CD14-positive monocyte (primary cell): Measurements from ENCODE around the gene RYK. TPM values are rescaled to one million over a fixed set of nuclear protein-coding genes. Genes with fewer than 3 reads are reported as not detected.

ENCODE experiments used
- DNase-seq, 3 donors: peaks; one replicate each; pipeline ENCODE4 v3.0.0-alpha.2; 2011 to 2022
- H2AFZ ChIP-seq: 2 replicates; pipeline ENCODE4 v1.6.0; 2012; ENCODE audit warnings: mild to moderate bottlenecking, low read depth, low read length, inconsistent platforms; ENCODE audit not compliant: insufficient read depth, poor library complexity, severe bottlenecking
- H3K27ac ChIP-seq, 2 donors: 1 replicate in 1 of 2; 2 replicates in 1 of 2; pipeline ENCODE4 v1.5.1; 2012 to 2013; ENCODE audit warnings: low read length in 2 of 2, control low read depth in 1 of 2, inconsistent platforms in 1 of 2, low read depth in 1 of 2, mild to moderate bottlenecking in 1 of 2
- H3K27me3 ChIP-seq, 2 donors: one replicate each; pipeline versions ENCODE4 v1.6.0 to v1.6.1; 2011 to 2013; ENCODE audit warnings: low read length in 2 of 2; ENCODE audit not compliant: control insufficient read depth in 2 of 2, insufficient read depth in 2 of 2
- H3K36me3 ChIP-seq, 2 donors: replicated peaks in 1 of 2; 1 replicate in 1 of 2; 2 replicates in 1 of 2; pipeline versions ENCODE4 v1.5.1 to v1.6.1; 2012 to 2013; ENCODE audit warnings: low read length in 2 of 2, control low read depth in 1 of 2, inconsistent platforms in 1 of 2, mild to moderate bottlenecking in 1 of 2; ENCODE audit not compliant: insufficient read depth in 2 of 2, control insufficient read depth in 1 of 2
- H3K4me1 ChIP-seq, 2 donors: 1 replicate in 1 of 2; 2 replicates in 1 of 2; pipeline versions ENCODE4 v1.5.1 to v1.6.1; 2012 to 2013; ENCODE audit warnings: low read length in 2 of 2, control low read depth in 1 of 2, inconsistent platforms in 1 of 2, mild to moderate bottlenecking in 1 of 2, moderate library complexity in 1 of 2; ENCODE audit not compliant: insufficient read depth in 2 of 2, control insufficient read depth in 1 of 2
- H3K4me2 ChIP-seq: replicated peaks from 2 replicates; pipeline ENCODE3; 2012; ENCODE audit warnings: low read length, moderate library complexity, mild to moderate bottlenecking; ENCODE audit not compliant: poor library complexity, severe bottlenecking; ENCODE audit errors: extremely low read depth
- H3K4me3 ChIP-seq, 3 experiments: fragments of 200-600 bp in 1 of 3; sonication (generic) in 1 of 3; replicated peaks in 1 of 3; 1 replicate in 2 of 3; 2 replicates in 1 of 3; pipeline ENCODE4 v1.5.1; 2011 to 2013; ENCODE audit warnings: low read length in 3 of 3, mild to moderate bottlenecking in 3 of 3, control low read depth in 2 of 3, low read depth in 2 of 3, inconsistent platforms in 1 of 3, moderate library complexity in 1 of 3
- H3K79me2 ChIP-seq: 2 replicates; pipeline ENCODE4 v1.6.0; 2012; ENCODE audit warnings: mild to moderate bottlenecking, control low read depth, inconsistent platforms, low read length, moderate library complexity; ENCODE audit not compliant: insufficient read depth
- H3K9ac ChIP-seq: 2 replicates; pipeline ENCODE4 v1.6.0; 2017; ENCODE audit warnings: low read length, mild to moderate bottlenecking; ENCODE audit not compliant: insufficient read depth, poor library complexity, severe bottlenecking
- H3K9me3 ChIP-seq, 2 donors: replicated peaks in 1 of 2; 1 replicate in 1 of 2; 2 replicates in 1 of 2; pipeline versions ENCODE4 v1.5.1 to v1.6.1; 2012 to 2013; ENCODE audit warnings: low read length in 2 of 2, control low read depth in 1 of 2; ENCODE audit not compliant: control insufficient read depth in 1 of 2, insufficient read depth in 1 of 2
- H4K20me1 ChIP-seq: 2 replicates; pipeline ENCODE4 v1.6.0; 2012; ENCODE audit warnings: mild to moderate bottlenecking, low read length, control low read depth, moderate library complexity; ENCODE audit not compliant: insufficient read depth
- H3K27ac Mint-ChIP-seq, 7 donors: one replicate each; pipeline ENCODE4 v1.8.0; 2020; ENCODE audit warnings: mild to moderate bottlenecking in 7 of 7, mixed read lengths in 7 of 7, moderate library complexity in 6 of 7, inconsistent platforms in 2 of 7
- H3K27me3 Mint-ChIP-seq, 3 donors: one replicate each; pipeline ENCODE4 v1.8.0; 2021 to 2022; ENCODE audit warnings: low read depth in 3 of 3, mild to moderate bottlenecking in 3 of 3, mixed read lengths in 3 of 3, moderate library complexity in 3 of 3, inconsistent platforms in 1 of 3
- H3K36me3 Mint-ChIP-seq, 2 donors: one replicate each; pipeline ENCODE4 v1.8.0; 2020; ENCODE audit warnings: mixed read lengths in 2 of 2, inconsistent platforms in 1 of 2, mild to moderate bottlenecking in 1 of 2
- H3K4me1 Mint-ChIP-seq: one replicate; pipeline ENCODE4 v1.8.0; 2020; ENCODE audit warnings: mild to moderate bottlenecking, mixed read lengths
- H3K4me3 Mint-ChIP-seq, 2 donors: one replicate each; pipeline ENCODE4 v1.8.0; 2020; ENCODE audit warnings: mild to moderate bottlenecking in 2 of 2, mixed read lengths in 2 of 2, moderate library complexity in 1 of 2
- H3K9me3 Mint-ChIP-seq, 7 donors: one replicate each; pipeline ENCODE4 v1.8.0; 2020 to 2022; ENCODE audit warnings: mixed read lengths in 7 of 7, mild to moderate bottlenecking in 6 of 7, moderate library complexity in 6 of 7, inconsistent platforms in 2 of 7
- CTCF ChIP-seq: fragments of 200-600 bp; IDR thresholded peaks from one replicate; pipeline ENCODE4 v1.8.0; 2022; ENCODE audit warnings: antibody characterized with exemption, mild to moderate bottlenecking
- WGBS: methylation state at CpG from one replicate; pipeline ENCODE4 v1.1.5; 2013; ENCODE audit warnings: missing lambda C conversion rate; ENCODE audit not compliant: insufficient coverage; 5-methylcytosine and 5-hydroxymethylcytosine counted together
- intact Hi-C, 2 donors: fragments of 100-400 bp; cut with micrococcal nuclease; formaldehyde crosslinking; loops; one replicate each; pipeline versions ENCODE4 v1.15.0 to v1.15.1; 2023
- polyA plus RNA-seq, 3 donors: library from polyadenylated mRNA; depleted of rRNA in 1 of 3; unstranded in 2 of 3; stranded (reverse) in 1 of 3; fragments of 300-500 nt in 2 of 3; fragments of >200 nt in 1 of 3; fragmentation: Illumina TruSeq in 2 of 3; gene quantifications; 1 replicate in 2 of 3; 2 replicates in 1 of 3; pipeline ENCODE4 v1.2.3, GENCODE V29; 2012 to 2021

Gene RYK
- polyA plus RNA-seq, 3 donors: 3.5 to 14.2 (median 5.0) TPM

GRCh38 chr3:134252766-134253165 lies 2.1 kb upstream of the RYK start:
- peaks cover 4 to 11% (median 10%) of the 10 kb centered on the region in 3 donors for H3K27me3 Mint-ChIP-seq
- H3K27ac ChIP-seq: no peak overlapping the region
- no peak overlapping the region for H3K4me3 ChIP-seq
- TF ChIP-seq CTCF: no peak
- no peaks in the 10 kb centered on the region for H3K27me3 ChIP-seq
- peaks cover 0 to 2% (median 0%) of the 10 kb centered on the region in 7 donors for H3K9me3 Mint-ChIP-seq
- H2AFZ ChIP-seq: no peak overlapping the region
- peaks cover 25 to 27% of the 10 kb centered on the region in 2 donors for H3K4me1 ChIP-seq
- no peaks in the 10 kb centered on the region for H3K36me3 Mint-ChIP-seq
- H3K4me3 Mint-ChIP-seq: no peak overlapping the region
- H3K79me2 ChIP-seq: peaks cover 10% of the 10 kb centered on the region
- no peak for DNase-seq
- peaks cover 43% of the 10 kb centered on the region for H3K4me1 Mint-ChIP-seq
- intact Hi-C loops: no loop called here
- no peak overlapping the region for H3K9ac ChIP-seq
- H4K20me1 ChIP-seq: peaks cover 12% of the 10 kb centered on the region
- no peak overlapping the region for H3K27ac Mint-ChIP-seq
- H3K9me3 ChIP-seq: no peaks in the 10 kb centered on the region
- 92% methylated on average over 2 of the region's 7 CpGs for WGBS
- H3K4me2 ChIP-seq: no peak overlapping the region
- no peaks in the 10 kb centered on the region for H3K36me3 ChIP-seq

GRCh38 chr3:134251731-134252391 lies 1.2 kb upstream of the RYK start:
- Histone ChIP-seq H3K4me1 (peaks cover 25 to 34% of the 10 kb centered on the region in 2 donors), H3K79me2 (peaks cover 10% of the 10 kb centered on the region), H3K27me3 (no peaks in the 10 kb centered on the region), H3K9me3 (no peaks in the 10 kb centered on the region), H3K4me2 (no peak overlapping the region), H3K27ac (no peak overlapping the region), H3K9ac (no peak overlapping the region), H2AFZ (no peak overlapping the region), H3K4me3 (no peak overlapping the region), H3K36me3 (no peaks in the 10 kb centered on the region), H4K20me1 (peaks cover 19% of the 10 kb centered on the region)
- WGBS: 96% methylated on average over 11 of the region's 22 CpGs
- no peak overlapping the region for H3K27ac Mint-ChIP-seq
- TF ChIP-seq CTCF: no peak
- no peaks in the 10 kb centered on the region for H3K36me3 Mint-ChIP-seq
- no peaks in the 10 kb centered on the region for H3K9me3 Mint-ChIP-seq
- DNase-seq: no peak
- H3K4me3 Mint-ChIP-seq: peak overlapping the region in 1 of 2 donors; percentile 58
- peaks cover 5 to 8% (median 6%) of the 10 kb centered on the region in 3 donors for H3K27me3 Mint-ChIP-seq
- H3K4me1 Mint-ChIP-seq: peaks cover 50% of the 10 kb centered on the region
- intact Hi-C loops: no loop called here
